Measurements from ENCODE around the gene CYB5B.

The CYB5B gene

GRCh38 chr16:69407702-69408323 is 16.6 kb upstream of the CYB5B start:
- DNase-seq (ENCODE audit: low read depth, low spot score) = no peak
- in situ Hi-C loops (cut with HindIII; ENCODE audit: low sequenced_read_pairs) = no loop called here
- no peak overlapping the region for H3K4me3 ChIP-seq (ENCODE audit: low read depth, low read length)
- TF ChIP-seq CTCF (IDR thresholded peaks at IDR 0.05; ENCODE audit: low read depth, low read length) = no peak

DNA sequence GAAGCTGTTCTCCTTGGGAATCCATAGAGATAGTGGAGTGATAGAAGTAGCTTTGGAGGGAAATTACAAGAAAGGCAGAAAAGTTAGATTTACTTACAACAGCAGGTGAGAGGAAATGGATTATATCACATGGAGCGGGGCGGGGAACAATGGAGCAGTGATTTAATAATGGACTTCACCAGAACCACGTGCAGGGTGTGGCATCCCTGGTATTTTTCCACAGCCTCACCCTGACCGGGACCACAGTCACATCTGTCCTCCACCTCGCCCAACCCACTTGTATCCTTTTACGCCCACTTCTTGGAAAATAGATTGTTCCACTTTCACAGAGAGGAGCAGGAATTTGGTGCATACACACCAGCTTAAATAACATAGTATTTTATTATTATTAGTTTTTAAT is 15.9 kb upstream of the CYB5B start:
- DNase-seq (ENCODE audit: low read depth, low spot score) = no peak
- no peak overlapping the region for H3K4me3 ChIP-seq (ENCODE audit: low read depth, low read length)
- in situ Hi-C loops (cut with HindIII; ENCODE audit: low sequenced_read_pairs) = no loop called here
- no peak for TF ChIP-seq CTCF (IDR thresholded peaks at IDR 0.05; ENCODE audit: low read depth, low read length)

DNA sequence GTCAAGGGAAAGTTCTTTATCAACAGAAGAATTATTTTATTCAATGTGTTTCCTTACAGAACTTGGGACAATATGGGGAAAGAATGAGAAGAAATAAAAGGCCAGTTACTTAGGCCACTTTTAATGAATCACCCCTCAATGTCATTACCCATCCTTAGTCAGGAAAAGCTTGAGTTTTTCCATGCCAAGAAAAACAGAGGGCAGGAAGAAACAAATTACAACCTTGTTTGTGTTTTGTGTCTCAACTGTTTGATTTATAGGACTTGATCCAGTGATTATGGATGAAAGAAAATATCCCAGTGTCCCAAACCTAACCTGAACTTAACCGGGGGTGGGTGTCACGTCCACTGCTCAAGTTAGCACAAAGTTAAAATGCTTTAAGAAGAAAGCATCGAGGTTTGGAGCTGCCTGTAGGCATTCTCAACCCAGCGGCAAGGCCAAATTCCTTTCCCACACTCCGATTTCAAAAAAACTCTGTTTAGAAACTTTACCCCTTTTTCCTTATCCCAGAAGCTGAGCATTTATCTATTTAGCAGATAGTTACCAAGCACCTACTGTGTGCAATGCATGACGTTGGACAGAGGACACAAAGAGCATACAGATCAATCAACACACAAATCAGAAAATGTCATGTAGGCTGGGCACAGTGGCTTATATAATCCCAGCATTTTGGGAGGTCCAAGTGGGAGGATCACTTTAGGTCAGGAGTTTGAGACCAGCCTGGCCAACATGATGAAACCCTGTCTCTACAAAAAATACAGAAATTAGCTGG is 14.0 kb upstream of the CYB5B start:
- H3K4me3 ChIP-seq (ENCODE audit: low read depth, low read length) = no peak overlapping the region
- in situ Hi-C loops (cut with HindIII; ENCODE audit: low sequenced_read_pairs) = no loop called here
- no peak for TF ChIP-seq CTCF (IDR thresholded peaks at IDR 0.05; ENCODE audit: low read depth, low read length)
- peak; percentile 81 for DNase-seq (ENCODE audit: low read depth, low spot score)

DNA sequence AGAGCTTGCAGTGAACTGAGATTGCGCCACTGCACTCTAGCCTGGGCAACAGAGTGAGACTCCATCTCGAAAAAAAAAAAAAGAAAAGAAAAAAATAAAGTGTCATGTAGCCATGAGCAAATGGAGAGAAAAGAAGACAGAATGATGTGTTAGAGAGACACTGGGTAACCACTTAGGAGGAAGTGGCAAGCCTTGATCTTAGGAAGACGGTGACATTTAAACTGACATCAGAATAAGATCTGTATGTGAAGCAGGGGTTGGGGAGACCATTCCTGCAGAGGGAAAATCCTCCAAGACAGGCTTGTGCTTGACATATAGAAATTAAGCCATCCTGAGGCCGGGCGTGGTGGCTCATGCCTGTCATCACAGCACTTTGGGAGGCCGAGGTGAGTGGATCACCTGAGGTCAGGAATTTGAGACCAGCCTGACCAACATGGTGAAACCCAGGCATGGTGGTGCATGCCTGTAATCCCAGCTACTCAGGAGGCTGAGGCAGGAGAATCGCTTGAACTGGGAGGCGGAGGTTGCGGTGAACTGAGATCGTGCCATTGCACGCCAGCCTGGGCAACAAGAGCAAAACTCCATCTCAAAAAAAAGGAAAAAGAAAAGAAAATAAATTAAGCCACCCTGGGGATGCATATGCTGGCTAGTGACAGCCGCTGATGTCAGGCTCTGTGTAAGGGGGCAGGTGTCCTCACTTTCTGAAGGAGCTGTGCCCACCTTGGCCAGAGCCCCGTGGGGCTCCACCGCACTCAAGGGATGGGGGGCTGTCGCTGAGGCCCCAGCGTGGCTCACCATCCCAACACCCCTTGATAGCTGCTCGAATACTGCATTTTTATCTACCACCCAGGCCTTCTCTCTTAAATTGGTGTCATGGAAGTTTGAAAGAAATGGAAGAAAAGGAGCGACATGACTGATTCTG is 13.1 kb upstream of the CYB5B start:
- no peak overlapping the region for H3K4me3 ChIP-seq (ENCODE audit: low read depth, low read length)
- no peak for DNase-seq (ENCODE audit: low read depth, low spot score)
- in situ Hi-C loops (cut with HindIII; ENCODE audit: low sequenced_read_pairs) = no loop called here
- no peak for TF ChIP-seq CTCF (IDR thresholded peaks at IDR 0.05; ENCODE audit: low read depth, low read length)

- in situ Hi-C loops (cut with HindIII; ENCODE audit: low sequenced_read_pairs) = no loop called here
- DNase-seq (ENCODE audit: low read depth, low spot score) = peak; percentile 80
- H3K4me3 ChIP-seq (ENCODE audit: low read depth, low read length) = no peak overlapping the region
- no peak for TF ChIP-seq CTCF (IDR thresholded peaks at IDR 0.05; ENCODE audit: low read depth, low read length)
Measured at GRCh38 chr16:69412287-69412686, 12.1 kb upstream of the CYB5B start.

GRCh38 chr16:69413045-69413664 is 11.3 kb upstream of the CYB5B start:
- in situ Hi-C loops (cut with HindIII; ENCODE audit: low sequenced_read_pairs) = no loop called here
- no peak for TF ChIP-seq CTCF (IDR thresholded peaks at IDR 0.05; ENCODE audit: low read depth, low read length)
- no peak for DNase-seq (ENCODE audit: low read depth, low spot score)
- no peak overlapping the region for H3K4me3 ChIP-seq (ENCODE audit: low read depth, low read length)
